SK-N-SH (cell line): ENCODE results near the gene NLK. TPM values are rescaled to one million over a fixed set of nuclear protein-coding genes. Genes with fewer than 3 reads are reported as not detected.

Experiments
- CTCF ChIA-PET: fragments of 300-600, 350-600 bp; formaldehyde crosslinking; extraction: SDS; loops from one replicate; lab custom pipeline; 2021; lab: Yijun Ruan, JAX
- POLR2A ChIA-PET: fragments of 350-600 bp; sonication (Branson Sonifier 250); formaldehyde crosslinking; extraction: SDS; loops from one replicate; lab custom pipeline; 2020; ENCODE audit warnings: antibody characterized with exemption, inconsistent platforms; lab: Yijun Ruan, JAX
- DNase-seq: peaks from one replicate; pipeline ENCODE4 v3.0.0; 2012
- H2AFZ ChIP-seq: fragments of 200-600 bp; sonication (generic); 2 replicates; pipeline ENCODE4 v1.8.1; 2016; ENCODE audit warnings: antibody characterized with exemption, mild to moderate bottlenecking, low read depth
- H3F3A ChIP-seq: fragments of 200-600 bp; sonication (generic); replicated peaks from 2 replicates; pipeline ENCODE3; 2016; ENCODE audit warnings: antibody characterized with exemption, mild to moderate bottlenecking; ENCODE audit not compliant: insufficient read depth
- H3K27ac ChIP-seq, 2 experiments: fragments of 200-500 bp in 1 of 2; fragments of 200-600 bp in 1 of 2; sonication (Bioruptor generic) in 1 of 2; sonication (generic), shearing (Covaris generic) in 1 of 2; 2 replicates each; pipeline versions ENCODE4 v1.5.1 to v1.6.1; 2014 to 2016; ENCODE audit warnings: low read depth in 2 of 2, inconsistent platforms in 1 of 2, low read length in 1 of 2, mild to moderate bottlenecking in 1 of 2, mixed read lengths in 1 of 2
- H3K27me3 ChIP-seq: fragments of 200-600 bp; sonication (generic), shearing (Covaris generic); 2 replicates; pipeline ENCODE4 v1.6.1; 2016; ENCODE audit warnings: mixed run types; ENCODE audit not compliant: insufficient read depth
- H3K36me3 ChIP-seq, 2 experiments: fragments of 200-500 bp in 1 of 2; fragments of 200-600 bp in 1 of 2; sonication (Bioruptor generic) in 1 of 2; sonication (generic) in 1 of 2; replicated peaks in 1 of 2; 2 replicates each; pipeline versions ENCODE3 to v1.5.1; 2014 to 2016; ENCODE audit warnings: low read length in 1 of 2, mild to moderate bottlenecking in 1 of 2; ENCODE audit not compliant: insufficient read depth in 2 of 2, control insufficient read depth in 1 of 2
- H3K4me1 ChIP-seq, 2 experiments: fragments of 200-500 bp in 1 of 2; fragments of 200-600 bp in 1 of 2; sonication (Bioruptor generic) in 1 of 2; sonication (generic), shearing (Covaris generic) in 1 of 2; 2 replicates each; pipeline versions ENCODE4 v1.5.1 to v1.6.1; 2014 to 2016; ENCODE audit warnings: low read depth in 1 of 2, low read length in 1 of 2, mixed run types in 1 of 2; ENCODE audit not compliant: insufficient read depth in 2 of 2, control insufficient read depth in 1 of 2
- H3K4me2 ChIP-seq: fragments of 200-600 bp; sonication (generic), shearing (Covaris generic); 2 replicates; pipeline ENCODE4 v1.6.1; 2017; ENCODE audit warnings: mixed run types
- H3K4me3 ChIP-seq, 2 experiments: fragments of 200-500 bp in 1 of 2; fragments of 200-600 bp in 1 of 2; sonication (Bioruptor generic) in 1 of 2; sonication (generic), shearing (Covaris generic) in 1 of 2; 2 replicates each; pipeline versions ENCODE4 v1.5.1 to v1.8.1; 2014 to 2016; ENCODE audit warnings: low read depth in 2 of 2, inconsistent platforms in 1 of 2, low read length in 1 of 2, mild to moderate bottlenecking in 1 of 2, mixed read lengths in 1 of 2, moderate library complexity in 1 of 2
- H3K79me2 ChIP-seq: fragments of 200-600 bp; sonication (generic); 2 replicates; pipeline ENCODE4 v1.8.1; 2017; ENCODE audit warnings: mild to moderate bottlenecking; ENCODE audit not compliant: insufficient read depth
- H3K9ac ChIP-seq: fragments of 200-600 bp; sonication (generic); 2 replicates; pipeline ENCODE4 v1.6.1; 2017; ENCODE audit warnings: mixed run types
- H3K9me2 ChIP-seq: fragments of 200-600 bp; sonication (generic); 2 replicates; pipeline ENCODE4 v1.6.1; 2017; ENCODE audit warnings: mixed run types
- H3K9me3 ChIP-seq: fragments of 200-600 bp; sonication (generic); 2 replicates; pipeline ENCODE4 v1.6.1; 2017; ENCODE audit warnings: mixed run types, mild to moderate bottlenecking, moderate library complexity
- H4K20me1 ChIP-seq: fragments of 200-600 bp; sonication (generic); 2 replicates; pipeline ENCODE4 v1.6.1; 2017; ENCODE audit warnings: mild to moderate bottlenecking, mixed run types; ENCODE audit not compliant: insufficient read depth
- CTCF ChIP-seq: fragments of 200-600 bp; sonication (generic); IDR thresholded peaks from 2 replicates; pipeline ENCODE4 v1.6.1; 2017; ENCODE audit warnings: antibody characterized with exemption, mild to moderate bottlenecking, moderate library complexity
- EP300 ChIP-seq, 2 experiments: IDR thresholded peaks; 2 replicates each; pipeline versions ENCODE4 v1.4.0 to v1.6.1; 2012; ENCODE audit warnings: borderline replicate concordance in 1 of 2, low read depth in 1 of 2, low read length in 1 of 2
- EZH2phosphoT487 ChIP-seq: fragments of 200-600 bp; sonication (generic); IDR thresholded peaks from 2 replicates; pipeline ENCODE4 v1.6.1; 2017; ENCODE audit warnings: low read depth, mixed run types, mild to moderate bottlenecking, antibody characterized with exemption, moderate library complexity, borderline replicate concordance
- FOSL2 ChIP-seq: IDR thresholded peaks from 2 replicates; pipeline ENCODE4 v1.4.0; 2012; ENCODE audit warnings: low read depth, mild to moderate bottlenecking, moderate library complexity, borderline replicate concordance
- FOXJ3 ChIP-seq: sonication (generic); formaldehyde crosslinking; IDR thresholded peaks from 2 replicates; pipeline ENCODE4 v1.5.1; 2020; ENCODE audit warnings: mild to moderate bottlenecking, missing genetic modification reagents
- FOXM1 ChIP-seq: IDR thresholded peaks from 2 replicates; pipeline ENCODE4 v1.4.0; 2012; ENCODE audit warnings: low read depth, mild to moderate bottlenecking
- MXI1 ChIP-seq: IDR thresholded peaks from 2 replicates; pipeline ENCODE4 v1.6.1; 2012; ENCODE audit warnings: mild to moderate bottlenecking, low read depth, low read length, improper control_type of control experiment
- NFIC ChIP-seq: IDR thresholded peaks from 2 replicates; pipeline ENCODE4 v1.4.0; 2012; ENCODE audit warnings: borderline replicate concordance
- RAD21 ChIP-seq: IDR thresholded peaks from 2 replicates; pipeline ENCODE4 v1.6.1; 2012; ENCODE audit warnings: mild to moderate bottlenecking, low read length
- RFX5 ChIP-seq: IDR thresholded peaks from 2 replicates; pipeline ENCODE4 v1.6.1; 2012; ENCODE audit warnings: mild to moderate bottlenecking, improper control_type of control experiment, low read length
- SIN3A ChIP-seq: IDR thresholded peaks from 2 replicates; pipeline ENCODE4 v1.6.1; 2012; ENCODE audit warnings: low read depth, mild to moderate bottlenecking, low read length, moderate library complexity, borderline replicate concordance
- TAF1 ChIP-seq: IDR thresholded peaks from 2 replicates; pipeline ENCODE4 v1.6.1; 2012; ENCODE audit warnings: low read depth, mild to moderate bottlenecking, low read length, moderate library complexity, borderline replicate concordance
- TCF12 ChIP-seq: IDR thresholded peaks from 2 replicates; pipeline ENCODE4 v1.4.0; 2012
- TEAD4 ChIP-seq: IDR thresholded peaks from 2 replicates; pipeline ENCODE4 v1.4.0; 2012; ENCODE audit warnings: mild to moderate bottlenecking, borderline replicate concordance; ENCODE audit not compliant: insufficient read depth
- USF1 ChIP-seq: IDR thresholded peaks from 2 replicates; pipeline ENCODE4 v1.4.0; 2012; ENCODE audit warnings: low read depth, borderline replicate concordance
- WGBS: methylation state at CpG from one replicate; pipeline ENCODE4 v1.1.6; 2017; ENCODE audit warnings: low lambda C conversion rate; 5-methylcytosine and 5-hydroxymethylcytosine counted together
- polyA plus RNA-seq, 3 experiments: library from polyadenylated mRNA; depleted of rRNA; stranded (reverse); fragments of >200 nt; gene quantifications; 2 replicates each; pipeline ENCODE4 v1.2.3, GENCODE V29; 2012
- TF ChIP-seq, protein P1 (sequence below): IDR thresholded peaks from 2 replicates; pipeline ENCODE4 v1.6.1; 2012; ENCODE audit warnings: mild to moderate bottlenecking, low read depth, low read length, moderate library complexity

Gene NLK
- polyA plus RNA-seq, 1 of the 3 experiments (the other 2 are of a cell fraction): 12.3 TPM

- Histone ChIP-seq H3F3A (peaks cover 3% of the 10 kb centered on the region), H3K36me3 (no peaks in the 10 kb centered on the region), H2AFZ (no peak overlapping the region), H3K27me3 (no peaks in the 10 kb centered on the region)
- POLR2A ChIA-PET: no interaction called here
- TF ChIP-seq CTCF (no peak), RFX5 (no peak), TCF12 (no peak), USF1 (no peak), SIN3A (no peak), EP300 (IDR thresholded peaks at IDR 0.05; ENCODE audit: borderline replicate concordance in 1 of 2, low read depth in 1 of 2, low read length in 1 of 2) (peak in 1 of 2 experiments; percentile 61; a peak in 1 of 4 replicates)
- TF ChIP-seq, all 33 proteins: peak for 1
- no peak for DNase-seq
- no peak overlapping the region for H3K4me3 ChIP-seq
- 95% methylated on average over 2 of the region's 2 CpGs for WGBS
- peaks cover 73% of the 10 kb centered on the region for H4K20me1 ChIP-seq
- no peak overlapping the region for H3K9ac ChIP-seq
- H3K9me3 ChIP-seq: no peaks in the 10 kb centered on the region
- no peaks in the 10 kb centered on the region for H3K9me2 ChIP-seq
- no peak overlapping the region for H3K4me2 ChIP-seq
- CTCF ChIA-PET: interaction anchor here (1.4 to 1.8 kb wide), 3 partner anchors 40 to 298 kb away, joined by 3 to 6 read pairs (median 3); no protein-coding TSS in a partner anchor
- peaks cover 100% of the 10 kb centered on the region for H3K79me2 ChIP-seq
- H3K27ac ChIP-seq: peak overlapping the region in 1 of 2 experiments; percentile 53; a peak in 2 of 4 replicates
- peaks cover 5 to 13% of the 10 kb centered on the region in 2 experiments; a peak in 3 of 4 replicates for H3K4me1 ChIP-seq
Measured at GRCh38 chr17:28053725-28054124, 11.2 kb downstream of the NLK start.

DNA sequence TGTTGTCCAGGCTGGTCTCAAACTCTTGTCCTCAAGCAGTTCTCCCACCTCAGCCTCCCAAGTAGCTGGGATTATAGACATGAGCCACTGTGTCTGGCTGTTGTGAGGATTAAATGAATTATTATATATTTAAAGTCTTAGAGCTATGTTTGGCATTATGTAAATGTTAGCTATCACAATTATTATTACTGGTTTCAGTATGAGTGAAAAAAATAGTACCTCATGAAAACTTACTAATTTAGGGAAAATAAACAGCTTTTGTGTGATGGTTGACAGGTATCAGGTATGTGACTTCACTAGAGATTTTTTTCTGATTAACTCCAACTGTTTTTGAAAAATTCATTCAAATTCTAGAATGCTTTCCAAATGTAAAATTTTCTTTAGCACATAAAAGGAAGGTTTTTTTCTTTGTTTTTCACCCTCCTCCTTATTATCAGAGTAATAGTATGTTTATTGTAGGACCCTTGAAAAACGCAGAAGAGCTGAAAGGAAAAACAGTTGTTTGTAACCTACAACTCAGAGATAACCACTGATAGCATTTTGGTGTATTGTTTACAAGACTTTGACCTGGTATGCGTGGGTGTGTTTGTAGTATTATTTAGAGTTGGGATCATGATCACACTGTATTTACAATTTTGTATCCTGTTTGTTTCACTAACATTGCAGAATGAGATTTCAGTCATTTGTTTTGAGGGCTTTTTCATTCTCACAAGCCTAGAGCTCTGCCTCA lies 13.2 kb downstream of the NLK start:
- peaks cover 5 to 13% of the 10 kb centered on the region in 2 experiments; a peak in 3 of 4 replicates for H3K4me1 ChIP-seq
- H3K9ac ChIP-seq: no peak overlapping the region
- peaks cover 100% of the 10 kb centered on the region for H3K79me2 ChIP-seq
- H3K36me3 ChIP-seq: no peaks in the 10 kb centered on the region
- H3K4me3 ChIP-seq: no peak overlapping the region
- no peaks in the 10 kb centered on the region for H3K27me3 ChIP-seq
- H3K4me2 ChIP-seq: no peak overlapping the region
- H3F3A ChIP-seq: peaks cover 3% of the 10 kb centered on the region
- ChIA-PET CTCF (no interaction called here), POLR2A (no interaction called here)
- H3K9me3 ChIP-seq: no peaks in the 10 kb centered on the region
- no peak overlapping the region for H3K27ac ChIP-seq
- H3K9me2 ChIP-seq: no peaks in the 10 kb centered on the region
- peaks cover 62% of the 10 kb centered on the region for H4K20me1 ChIP-seq
- no peak for DNase-seq
- H2AFZ ChIP-seq: no peak overlapping the region
- 91% methylated on average over 2 of the region's 2 CpGs for WGBS
- TF ChIP-seq, protein P1, sequence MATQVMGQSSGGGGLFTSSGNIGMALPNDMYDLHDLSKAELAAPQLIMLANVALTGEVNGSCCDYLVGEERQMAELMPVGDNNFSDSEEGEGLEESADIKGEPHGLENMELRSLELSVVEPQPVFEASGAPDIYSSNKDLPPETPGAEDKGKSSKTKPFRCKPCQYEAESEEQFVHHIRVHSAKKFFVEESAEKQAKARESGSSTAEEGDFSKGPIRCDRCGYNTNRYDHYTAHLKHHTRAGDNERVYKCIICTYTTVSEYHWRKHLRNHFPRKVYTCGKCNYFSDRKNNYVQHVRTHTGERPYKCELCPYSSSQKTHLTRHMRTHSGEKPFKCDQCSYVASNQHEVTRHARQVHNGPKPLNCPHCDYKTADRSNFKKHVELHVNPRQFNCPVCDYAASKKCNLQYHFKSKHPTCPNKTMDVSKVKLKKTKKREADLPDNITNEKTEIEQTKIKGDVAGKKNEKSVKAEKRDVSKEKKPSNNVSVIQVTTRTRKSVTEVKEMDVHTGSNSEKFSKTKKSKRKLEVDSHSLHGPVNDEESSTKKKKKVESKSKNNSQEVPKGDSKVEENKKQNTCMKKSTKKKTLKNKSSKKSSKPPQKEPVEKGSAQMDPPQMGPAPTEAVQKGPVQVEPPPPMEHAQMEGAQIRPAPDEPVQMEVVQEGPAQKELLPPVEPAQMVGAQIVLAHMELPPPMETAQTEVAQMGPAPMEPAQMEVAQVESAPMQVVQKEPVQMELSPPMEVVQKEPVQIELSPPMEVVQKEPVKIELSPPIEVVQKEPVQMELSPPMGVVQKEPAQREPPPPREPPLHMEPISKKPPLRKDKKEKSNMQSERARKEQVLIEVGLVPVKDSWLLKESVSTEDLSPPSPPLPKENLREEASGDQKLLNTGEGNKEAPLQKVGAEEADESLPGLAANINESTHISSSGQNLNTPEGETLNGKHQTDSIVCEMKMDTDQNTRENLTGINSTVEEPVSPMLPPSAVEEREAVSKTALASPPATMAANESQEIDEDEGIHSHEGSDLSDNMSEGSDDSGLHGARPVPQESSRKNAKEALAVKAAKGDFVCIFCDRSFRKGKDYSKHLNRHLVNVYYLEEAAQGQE: no peak
- TF ChIP-seq CTCF (no peak), TAF1 (no peak), NFIC (no peak), RFX5 (no peak), RAD21 (no peak), FOXM1 (no peak), EZH2phosphoT487 (no peak), MXI1 (no peak), FOSL2 (no peak), FOXJ3 (CRISPR knock-in tag) (no peak), TEAD4 (no peak)
